ENCODE measurements around the gene WDR17. TPM values are rescaled to one million over a fixed set of nuclear protein-coding genes. Genes with fewer than 3 reads are reported as not detected.

The WDR17 gene
- total RNA-seq, 1 experiment from 2014 or later: 1.3 TPM

DNA sequence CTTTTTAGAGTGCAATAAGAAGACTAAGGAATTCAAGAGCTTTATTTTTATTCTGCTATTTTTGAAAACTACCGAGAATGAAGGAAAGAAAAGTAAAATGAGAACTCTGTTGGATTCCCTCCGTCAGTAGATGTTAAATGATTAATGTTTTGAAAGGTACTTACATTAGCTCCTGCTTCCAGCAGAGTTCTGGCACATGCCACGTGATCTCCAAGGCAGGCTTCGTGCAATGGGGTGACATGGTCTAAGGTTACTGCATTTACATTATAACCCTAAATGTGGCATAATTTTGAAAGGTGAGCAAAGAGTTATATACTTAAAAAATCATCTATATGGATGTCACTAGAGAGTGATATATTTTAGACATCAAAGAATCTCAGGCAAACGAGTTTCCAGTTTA lies 156.5 kb downstream of the WDR17 start:
- no peaks in the 10 kb centered on the region for H3K79me2 ChIP-seq (ENCODE audit: low read length)
- H3K4me2 ChIP-seq (ENCODE audit: low read length): no peak overlapping the region
- no peaks in the 10 kb centered on the region for H3F3A ChIP-seq (ENCODE audit: low read length, unreplicated experiment)
- no peak overlapping the region for H2AFZ ChIP-seq (ENCODE audit: low read length)
- POLR2A ChIA-PET (ENCODE audit: unreplicated experiment): no interaction called here
- H3K9me2 ChIP-seq (replicated peaks; ENCODE audit: low read length): no peaks in the 10 kb centered on the region
- H3K36me3 ChIP-seq (ENCODE audit: low read depth, low read length): no peaks in the 10 kb centered on the region
- intact Hi-C loops (cut with micrococcal nuclease): no loop called here
- no peak for DNase-seq
- no peak overlapping the region for H3K4me3 ChIP-seq (ENCODE audit: low read length)
- TF ChIP-seq, protein P1, sequence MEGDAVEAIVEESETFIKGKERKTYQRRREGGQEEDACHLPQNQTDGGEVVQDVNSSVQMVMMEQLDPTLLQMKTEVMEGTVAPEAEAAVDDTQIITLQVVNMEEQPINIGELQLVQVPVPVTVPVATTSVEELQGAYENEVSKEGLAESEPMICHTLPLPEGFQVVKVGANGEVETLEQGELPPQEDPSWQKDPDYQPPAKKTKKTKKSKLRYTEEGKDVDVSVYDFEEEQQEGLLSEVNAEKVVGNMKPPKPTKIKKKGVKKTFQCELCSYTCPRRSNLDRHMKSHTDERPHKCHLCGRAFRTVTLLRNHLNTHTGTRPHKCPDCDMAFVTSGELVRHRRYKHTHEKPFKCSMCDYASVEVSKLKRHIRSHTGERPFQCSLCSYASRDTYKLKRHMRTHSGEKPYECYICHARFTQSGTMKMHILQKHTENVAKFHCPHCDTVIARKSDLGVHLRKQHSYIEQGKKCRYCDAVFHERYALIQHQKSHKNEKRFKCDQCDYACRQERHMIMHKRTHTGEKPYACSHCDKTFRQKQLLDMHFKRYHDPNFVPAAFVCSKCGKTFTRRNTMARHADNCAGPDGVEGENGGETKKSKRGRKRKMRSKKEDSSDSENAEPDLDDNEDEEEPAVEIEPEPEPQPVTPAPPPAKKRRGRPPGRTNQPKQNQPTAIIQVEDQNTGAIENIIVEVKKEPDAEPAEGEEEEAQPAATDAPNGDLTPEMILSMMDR (conservative IDR thresholded peaks at IDR 0.05; ENCODE audit: low read depth, low read length): no peak
- TF ChIP-seq EZH2 (IDR thresholded peaks at IDR 0.05; ENCODE audit: low read length, unreplicated experiment): no peak
- no peak for TF ChIP-seq EZH2phosphoT487 (IDR thresholded peaks at IDR 0.05; ENCODE audit: borderline replicate concordance, low read length)
- no peaks in the 10 kb centered on the region for H3K9me3 ChIP-seq (ENCODE audit: low read length)
- no peak overlapping the region for H3K9ac ChIP-seq (ENCODE audit: low read length)
- no peak for ATAC-seq
- H3K4me1 ChIP-seq (ENCODE audit: insufficient read depth, low read length): no peaks in the 10 kb centered on the region; the same call in 1 of the 2 replicates
- H3K27me3 ChIP-seq (ENCODE audit: low read length): no peaks in the 10 kb centered on the region
- no peaks in the 10 kb centered on the region for H4K20me1 ChIP-seq (ENCODE audit: low read length)
- CTCF ChIA-PET: interaction anchor here (0.5 kb wide), 1 partner anchor 11 kb away, joined by 3 read pairs; no protein-coding TSS in a partner anchor
- no peak overlapping the region for H3K27ac ChIP-seq (ENCODE audit: low read length)
- no TSS peak for BruUV-seq (replicated peaks)

DNA sequence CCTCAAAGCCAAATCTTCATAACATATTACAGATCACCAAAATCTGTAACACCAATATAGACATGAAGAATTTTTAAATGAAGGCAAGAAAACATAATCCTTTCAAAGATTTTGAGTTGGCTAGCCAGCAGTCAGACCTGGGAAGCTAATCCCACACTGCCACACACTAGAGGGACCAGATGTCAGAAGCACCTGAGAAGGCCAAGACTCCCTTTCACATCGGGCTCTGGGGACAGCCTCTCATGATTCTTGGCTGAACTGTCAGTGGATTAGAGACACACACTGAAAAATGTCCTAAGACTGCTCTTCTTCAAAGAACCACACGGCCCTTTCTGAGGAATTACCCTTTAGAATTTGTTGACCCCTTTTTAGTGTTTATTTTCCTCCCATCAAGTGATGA lies 157.9 kb downstream of the WDR17 start:
- no peaks in the 10 kb centered on the region for H3K79me2 ChIP-seq (ENCODE audit: low read length)
- no peak for ATAC-seq
- no peaks in the 10 kb centered on the region for H4K20me1 ChIP-seq (ENCODE audit: low read length)
- CTCF ChIA-PET: no interaction called here
- H2AFZ ChIP-seq (ENCODE audit: low read length): no peak overlapping the region
- TF ChIP-seq EZH2phosphoT487 (IDR thresholded peaks at IDR 0.05; ENCODE audit: borderline replicate concordance, low read length): no peak
- TF ChIP-seq, protein P1 (conservative IDR thresholded peaks at IDR 0.05; ENCODE audit: low read depth, low read length): no peak
- TF ChIP-seq EZH2 (IDR thresholded peaks at IDR 0.05; ENCODE audit: low read length, unreplicated experiment): no peak
- H3K4me1 ChIP-seq (ENCODE audit: insufficient read depth, low read length): no peaks in the 10 kb centered on the region; the same call in 1 of the 2 replicates
- H3K27me3 ChIP-seq (ENCODE audit: low read length): no peaks in the 10 kb centered on the region
- intact Hi-C loops (cut with micrococcal nuclease): no loop called here
- DNase-seq: no peak
- POLR2A ChIA-PET (ENCODE audit: unreplicated experiment): no interaction called here
- no peaks in the 10 kb centered on the region for H3K9me3 ChIP-seq (ENCODE audit: low read length)
- no TSS peak for BruUV-seq (replicated peaks)
- H3F3A ChIP-seq (ENCODE audit: low read length, unreplicated experiment): no peaks in the 10 kb centered on the region
- H3K36me3 ChIP-seq (ENCODE audit: low read depth, low read length): no peaks in the 10 kb centered on the region
- no peak overlapping the region for H3K4me3 ChIP-seq (ENCODE audit: low read length)
- no peak overlapping the region for H3K27ac ChIP-seq (ENCODE audit: low read length)
- no peak overlapping the region for H3K9ac ChIP-seq (ENCODE audit: low read length)
- no peak overlapping the region for H3K4me2 ChIP-seq (ENCODE audit: low read length)
- no peaks in the 10 kb centered on the region for H3K9me2 ChIP-seq (replicated peaks; ENCODE audit: low read length)

- Histone ChIP-seq H3K27ac (ENCODE audit: low read length) (no peak overlapping the region), H2AFZ (ENCODE audit: low read length) (no peak overlapping the region), H4K20me1 (ENCODE audit: low read length) (no peaks in the 10 kb centered on the region), H3F3A (ENCODE audit: low read length, unreplicated experiment) (no peaks in the 10 kb centered on the region), H3K9me3 (ENCODE audit: low read length) (no peaks in the 10 kb centered on the region), H3K36me3 (ENCODE audit: low read depth, low read length) (no peaks in the 10 kb centered on the region), H3K9me2 (replicated peaks; ENCODE audit: low read length) (no peaks in the 10 kb centered on the region), H3K27me3 (ENCODE audit: low read length) (no peaks in the 10 kb centered on the region), H3K79me2 (ENCODE audit: low read length) (no peaks in the 10 kb centered on the region), H3K4me3 (ENCODE audit: low read length) (no peak overlapping the region), H3K4me2 (ENCODE audit: low read length) (no peak overlapping the region), H3K4me1 (ENCODE audit: insufficient read depth, low read length) (no peaks in the 10 kb centered on the region; the same call in 1 of the 2 replicates), H3K9ac (ENCODE audit: low read length) (no peak overlapping the region)
- ATAC-seq: peak; percentile 53
- BruUV-seq (replicated peaks): no TSS peak
- peak; percentile 22 for DNase-seq
- no peak for TF ChIP-seq EZH2 (IDR thresholded peaks at IDR 0.05; ENCODE audit: low read length, unreplicated experiment)
- no peak for TF ChIP-seq EZH2phosphoT487 (IDR thresholded peaks at IDR 0.05; ENCODE audit: borderline replicate concordance, low read length)
- TF ChIP-seq, protein P1 (conservative IDR thresholded peaks at IDR 0.05; ENCODE audit: low read depth, low read length): no peak
- ChIA-PET CTCF (no interaction called here), POLR2A (ENCODE audit: unreplicated experiment) (no interaction called here)
- intact Hi-C loops (cut with micrococcal nuclease): no loop called here
Observed at GRCh38 chr4:176226736-176227135, 161.1 kb downstream of the WDR17 start.
